ENCODE results near the gene ST3GAL2.

ST3GAL2 gene

DNA sequence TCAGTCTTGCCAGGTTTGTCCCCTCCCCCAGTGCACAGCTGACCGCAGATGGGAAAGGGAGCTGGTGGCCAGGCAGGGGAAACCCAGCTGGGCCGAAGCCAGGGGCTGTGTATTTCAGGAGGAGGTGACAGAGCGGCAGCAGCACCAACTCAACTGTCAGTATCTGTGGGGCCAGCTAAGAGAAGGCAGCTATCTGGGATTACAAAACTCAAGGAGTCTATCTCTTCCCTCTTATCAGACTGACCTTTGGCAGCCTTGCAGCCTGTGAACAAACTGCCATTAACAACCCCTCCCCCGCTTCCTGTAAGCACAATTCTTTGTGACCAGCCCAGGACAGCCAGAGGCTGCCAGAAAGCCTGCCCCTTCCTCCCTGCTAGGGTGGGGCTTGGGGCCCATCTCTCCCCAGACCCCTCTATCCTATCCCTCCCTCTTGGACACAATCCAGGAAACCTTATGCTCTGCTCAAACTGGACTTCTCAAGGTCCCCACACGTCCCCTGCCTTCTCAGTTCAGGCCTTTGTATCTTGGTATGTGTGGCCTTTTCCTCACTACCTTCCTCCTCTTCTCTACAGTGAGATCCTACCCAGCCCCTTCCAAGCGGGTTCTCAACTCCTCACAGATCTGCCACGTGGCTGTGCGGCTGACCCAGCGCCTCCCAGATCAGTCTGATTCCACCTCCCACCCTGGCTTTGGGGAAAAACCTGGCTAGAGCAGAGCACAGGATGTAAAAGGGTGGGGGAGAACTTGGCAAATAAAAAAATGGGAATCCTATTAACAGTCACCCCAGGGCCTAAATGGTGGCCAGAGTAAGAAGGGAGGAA, 10.5 kb downstream of the ST3GAL2 start:
- no peak overlapping the region for H3K4me3 ChIP-seq (ENCODE audit: low read depth, low read length)
- peak; percentile 92 for DNase-seq (ENCODE audit: low read depth)
- TF ChIP-seq, protein P1, sequence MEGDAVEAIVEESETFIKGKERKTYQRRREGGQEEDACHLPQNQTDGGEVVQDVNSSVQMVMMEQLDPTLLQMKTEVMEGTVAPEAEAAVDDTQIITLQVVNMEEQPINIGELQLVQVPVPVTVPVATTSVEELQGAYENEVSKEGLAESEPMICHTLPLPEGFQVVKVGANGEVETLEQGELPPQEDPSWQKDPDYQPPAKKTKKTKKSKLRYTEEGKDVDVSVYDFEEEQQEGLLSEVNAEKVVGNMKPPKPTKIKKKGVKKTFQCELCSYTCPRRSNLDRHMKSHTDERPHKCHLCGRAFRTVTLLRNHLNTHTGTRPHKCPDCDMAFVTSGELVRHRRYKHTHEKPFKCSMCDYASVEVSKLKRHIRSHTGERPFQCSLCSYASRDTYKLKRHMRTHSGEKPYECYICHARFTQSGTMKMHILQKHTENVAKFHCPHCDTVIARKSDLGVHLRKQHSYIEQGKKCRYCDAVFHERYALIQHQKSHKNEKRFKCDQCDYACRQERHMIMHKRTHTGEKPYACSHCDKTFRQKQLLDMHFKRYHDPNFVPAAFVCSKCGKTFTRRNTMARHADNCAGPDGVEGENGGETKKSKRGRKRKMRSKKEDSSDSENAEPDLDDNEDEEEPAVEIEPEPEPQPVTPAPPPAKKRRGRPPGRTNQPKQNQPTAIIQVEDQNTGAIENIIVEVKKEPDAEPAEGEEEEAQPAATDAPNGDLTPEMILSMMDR (conservative IDR thresholded peaks at IDR 0.05; ENCODE audit: low read depth, low read length), result no peak

DNA sequence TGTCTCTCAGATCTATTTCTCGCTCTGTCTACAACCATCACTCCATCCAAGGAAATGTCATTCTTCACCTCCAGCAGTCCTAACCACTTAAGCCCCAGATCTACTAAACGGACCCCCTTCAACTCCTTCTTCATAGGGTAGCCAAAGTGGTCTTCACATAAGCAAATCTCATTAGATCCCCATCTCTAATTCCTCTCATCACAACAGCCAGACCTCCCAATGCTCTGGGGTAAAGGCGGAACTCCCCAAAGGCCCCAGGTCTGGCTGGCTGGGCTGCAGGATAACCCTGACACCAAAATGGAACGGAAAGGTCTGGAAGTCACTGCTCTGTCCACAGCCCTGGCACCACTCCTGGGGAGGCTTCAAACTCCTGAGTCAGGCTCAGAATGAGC, 11.1 kb downstream of the ST3GAL2 start:
- H3K4me3 ChIP-seq (ENCODE audit: low read depth, low read length), result no peak overlapping the region
- TF ChIP-seq, protein P1 (conservative IDR thresholded peaks at IDR 0.05; ENCODE audit: low read depth, low read length), result no peak
- DNase-seq (ENCODE audit: low read depth), result no peak

DNA sequence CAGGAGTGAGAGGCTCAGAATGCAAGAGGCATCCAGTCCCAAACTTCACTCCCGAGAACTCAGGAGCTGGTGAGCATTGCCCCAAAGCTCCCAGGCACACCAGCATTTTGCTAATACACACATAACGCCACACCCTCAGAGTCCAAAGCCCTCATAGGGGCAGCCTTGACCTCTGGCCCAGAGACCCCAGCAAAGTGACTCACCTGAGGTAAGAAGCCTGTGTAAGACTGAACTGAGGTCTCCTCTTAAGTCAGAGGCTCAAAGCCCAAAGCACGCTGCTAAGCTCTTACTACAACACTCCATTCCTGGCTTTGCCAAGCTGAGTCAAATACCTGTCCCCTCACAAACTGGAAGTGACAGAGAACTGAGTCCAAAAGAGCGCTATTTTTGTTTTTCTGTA, 16.4 kb downstream of the ST3GAL2 start:
- DNase-seq (ENCODE audit: low read depth), result no peak
- no peak overlapping the region for H3K4me3 ChIP-seq (ENCODE audit: low read depth, low read length)
- TF ChIP-seq, protein P1 (conservative IDR thresholded peaks at IDR 0.05; ENCODE audit: low read depth, low read length), result no peak

DNA sequence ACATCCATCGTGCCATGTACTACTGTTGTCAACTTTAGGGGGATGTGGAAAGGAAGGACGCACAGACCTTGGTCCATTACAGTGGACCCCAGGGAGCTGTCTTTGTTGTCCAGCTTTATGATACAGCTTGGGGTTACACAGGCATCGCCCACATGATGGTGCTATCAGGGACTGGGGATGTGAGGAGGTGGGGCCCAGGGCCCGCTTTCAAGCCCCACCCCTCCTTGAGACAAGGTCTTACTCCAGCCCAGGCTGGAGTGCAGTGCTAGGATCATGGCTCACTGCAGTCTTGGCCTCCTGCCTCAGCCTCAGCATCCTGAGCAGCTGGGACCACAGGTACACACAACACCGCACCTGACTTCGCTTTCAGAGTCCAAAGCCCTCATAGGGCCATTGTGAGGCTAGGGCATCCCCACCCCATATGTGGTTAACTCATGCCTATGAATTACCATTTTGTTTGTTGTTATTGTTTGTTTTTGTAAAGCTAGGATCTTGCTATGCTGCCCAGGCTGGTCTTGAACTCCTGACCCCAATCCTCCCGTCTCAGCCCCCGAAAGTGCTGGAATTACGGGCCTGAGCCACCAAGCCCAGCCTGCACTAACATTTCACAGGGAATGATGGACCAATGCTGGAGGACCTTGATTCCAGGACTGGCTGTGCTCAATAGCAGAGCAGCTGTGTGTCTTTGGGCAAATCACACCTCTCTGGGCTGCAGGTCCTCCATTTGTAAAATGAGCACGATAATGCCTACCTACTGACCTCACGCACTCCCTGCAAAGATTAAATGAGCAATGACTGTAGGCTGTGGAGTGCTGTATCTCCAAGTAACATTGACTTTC, 17.2 kb downstream of the ST3GAL2 start:
- DNase-seq (ENCODE audit: low read depth), result no peak
- no peak overlapping the region for H3K4me3 ChIP-seq (ENCODE audit: low read depth, low read length)
- TF ChIP-seq, protein P1 (conservative IDR thresholded peaks at IDR 0.05; ENCODE audit: low read depth, low read length), result no peak

- TF ChIP-seq, protein P1 (conservative IDR thresholded peaks at IDR 0.05; ENCODE audit: low read depth, low read length), result no peak
- no peak for DNase-seq (ENCODE audit: low read depth)
Measured at GRCh38 chr16:70421014-70421413, 17.9 kb downstream of the ST3GAL2 start.

DNA sequence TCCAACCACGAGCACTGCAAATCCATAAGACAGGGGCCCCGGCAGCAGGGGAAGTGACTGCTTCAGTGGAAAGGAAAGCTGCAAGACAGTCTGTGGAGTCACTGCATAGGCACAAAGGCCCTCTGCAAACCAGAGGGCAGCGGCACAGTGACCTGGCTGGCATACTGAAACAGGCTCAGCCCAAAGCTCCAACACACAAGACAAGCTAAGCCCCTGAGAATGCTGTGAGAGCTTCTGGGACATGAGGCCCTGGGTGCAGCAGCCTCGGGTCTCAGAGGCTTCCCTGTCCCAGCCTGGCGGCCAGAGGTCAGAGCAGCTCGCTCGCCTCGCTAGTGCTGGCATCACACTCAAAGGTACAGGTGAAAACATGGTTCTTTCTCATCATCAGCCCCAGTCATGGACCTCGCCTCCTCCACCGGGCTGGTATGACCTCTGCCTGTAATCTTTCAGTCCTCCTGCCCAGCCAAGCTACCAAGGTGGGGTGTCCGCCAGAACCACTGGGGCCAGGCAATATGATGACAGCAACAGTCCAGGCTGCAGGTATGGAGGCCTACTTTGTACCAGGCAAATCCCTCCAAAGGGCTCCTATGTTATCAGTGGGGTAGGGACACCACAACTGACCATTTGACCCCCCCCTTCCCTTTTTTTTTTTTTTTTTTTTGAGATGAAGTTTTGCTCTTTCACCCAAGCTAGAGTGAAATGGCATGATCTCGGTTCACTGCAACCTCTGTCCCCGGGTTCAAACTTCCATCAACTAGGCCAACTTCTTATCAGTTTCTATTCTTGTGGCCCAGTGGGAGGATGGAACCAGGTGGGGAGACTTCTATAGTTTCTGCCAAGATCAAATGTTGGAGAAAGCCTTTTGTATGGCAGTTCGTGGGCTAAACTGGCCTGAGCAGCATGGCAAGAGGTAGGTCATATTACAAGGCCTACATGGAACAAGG, 19.2 kb downstream of the ST3GAL2 start:
- H3K4me3 ChIP-seq (ENCODE audit: low read depth, low read length), result no peak overlapping the region
- TF ChIP-seq, protein P1 (conservative IDR thresholded peaks at IDR 0.05; ENCODE audit: low read depth, low read length), result no peak
- DNase-seq (ENCODE audit: low read depth), result no peak

More at GRCh38 chr16:70421014-70421413, 17.9 kb downstream of the ST3GAL2 start:
- no peak overlapping the region for H3K4me3 ChIP-seq (ENCODE audit: low read depth, low read length)

Measured in choroid plexus epithelial cell (primary cell).